ENCODE results near the gene DPH2. TPM values are rescaled to one million over a fixed set of nuclear protein-coding genes. Genes with fewer than 3 reads are reported as not detected.
A peak's percentile ranks its signal among the peaks of the same experiment; 100 is the strongest.

Gene DPH2
- total and polyA plus RNA-seq, 7 experiments from 2014 or later, result 21.3 to 40.9 (median 29.4) TPM

- no peak overlapping the region for H3K27ac Mint-ChIP-seq
- H3K4me1 Mint-ChIP-seq, result peaks cover 10 to 23% (median 14%) of the 10 kb centered on the region in 7 donors
- Histone ChIP-seq H3K4me1 (ENCODE audit: control insufficient read depth in 2 of 2, insufficient read depth in 2 of 2, low read length in 2 of 2) (peaks cover 0 to 9% of the 10 kb centered on the region in 2 donors), H3K9me3 (ENCODE audit: control insufficient read depth in 2 of 3, low read length in 3 of 3) (no peaks in the 10 kb centered on the region), H3K4me3 (ENCODE audit: low read length) (no peak overlapping the region), H3K36me3 (ENCODE audit: control insufficient read depth in 2 of 3, insufficient read depth in 3 of 3, low read length in 3 of 3) (no peaks in the 10 kb centered on the region), H3K27ac (ENCODE audit: low read depth, low read length) (no peak overlapping the region), H3K27me3 (ENCODE audit: control insufficient read depth in 2 of 2, insufficient read depth in 2 of 2, low read length in 2 of 2) (peaks cover 9 to 19% of the 10 kb centered on the region in 2 donors)
- peak overlapping the region in 2 of 10 donors; percentile 5 to 70 for H3K4me3 Mint-ChIP-seq
- ATAC-seq, result no peak
- H3K9me3 Mint-ChIP-seq, result no peaks in the 10 kb centered on the region
- intact Hi-C loops (cut with micrococcal nuclease), result loop anchor here in 1 of 2 donors (10.0 kb wide), 1 partner anchor 707 kb away; no protein-coding TSS in a partner anchor
- POLR2A ChIA-PET, result no interaction called here
- H3K27me3 Mint-ChIP-seq, result peaks cover 21 to 29% (median 26%) of the 10 kb centered on the region in 5 donors
- CTCF ChIA-PET, result interaction anchor here (3.8 kb wide), 1 partner anchor 167 kb away, joined by 50 read pairs; no protein-coding TSS in a partner anchor
- no peak for DNase-seq
- H3K36me3 Mint-ChIP-seq, result peaks cover 0 to 7% (median 3%) of the 10 kb centered on the region in 5 donors
Observed at GRCh38 chr1:43931711-43932660, 37.8 kb upstream of the DPH2 start.

- DNase-seq, result no peak
- Histone ChIP-seq H3K36me3 (ENCODE audit: control insufficient read depth in 2 of 3, insufficient read depth in 3 of 3, low read length in 3 of 3) (no peaks in the 10 kb centered on the region), H3K4me1 (ENCODE audit: control insufficient read depth in 2 of 2, insufficient read depth in 2 of 2, low read length in 2 of 2) (peaks cover 0 to 9% of the 10 kb centered on the region in 2 donors), H3K9me3 (ENCODE audit: control insufficient read depth in 2 of 3, low read length in 3 of 3) (no peaks in the 10 kb centered on the region), H3K27me3 (ENCODE audit: control insufficient read depth in 2 of 2, insufficient read depth in 2 of 2, low read length in 2 of 2) (peaks cover 9 to 19% of the 10 kb centered on the region in 2 donors), H3K4me3 (ENCODE audit: low read length) (no peak overlapping the region), H3K27ac (ENCODE audit: low read depth, low read length) (no peak overlapping the region)
- ATAC-seq, result no peak
- peaks cover 21 to 29% (median 26%) of the 10 kb centered on the region in 5 donors for H3K27me3 Mint-ChIP-seq
- no peaks in the 10 kb centered on the region for H3K9me3 Mint-ChIP-seq
- ChIA-PET POLR2A (no interaction called here), CTCF (interaction anchor here (0.7 to 3.8 kb wide), 3 partner anchors 14 to 238 kb away, joined by 5 to 50 read pairs (median 17); partner anchors contain the start of gene IPO13)
- H3K36me3 Mint-ChIP-seq, result peaks cover 0 to 4% (median 0%) of the 10 kb centered on the region in 5 donors
- peaks cover 10 to 23% (median 14%) of the 10 kb centered on the region in 7 donors for H3K4me1 Mint-ChIP-seq
- peak overlapping the region in 8 of 10 donors; percentile 13 to 70 (median 30) for H3K4me3 Mint-ChIP-seq
- intact Hi-C loops (cut with micrococcal nuclease), result loop anchor here in 1 of 2 donors (10.0 kb wide), 1 partner anchor 708 kb away; no protein-coding TSS in a partner anchor
- H3K27ac Mint-ChIP-seq, result no peak overlapping the region
Observed at GRCh38 chr1:43932786-43933385, 36.9 kb upstream of the DPH2 start.

- H3K27ac Mint-ChIP-seq, result no peak within 1 kb of the TSS
- peak within 1 kb of the TSS; percentile 17 to 70 (median 42) for H3K4me3 Mint-ChIP-seq
- peaks cover 21 to 29% (median 26%) of the 10 kb centered on the region in 5 donors for H3K27me3 Mint-ChIP-seq
- H3K9me3 ChIP-seq (ENCODE audit: control insufficient read depth in 2 of 3, low read length in 3 of 3), result no peaks in the 10 kb centered on the region
- peaks cover 0 to 4% (median 0%) of the 10 kb centered on the region in 5 donors for H3K36me3 Mint-ChIP-seq
- peaks cover 9 to 19% of the 10 kb centered on the region in 2 donors for H3K27me3 ChIP-seq (ENCODE audit: control insufficient read depth in 2 of 2, insufficient read depth in 2 of 2, low read length in 2 of 2)
- no peaks in the 10 kb centered on the region for H3K9me3 Mint-ChIP-seq
- ChIA-PET CTCF (interaction anchor here (0.7 to 3.8 kb wide), 4 partner anchors 13 to 404 kb away, joined by 5 to 50 read pairs (median 13); partner anchors contain the start of gene IPO13), POLR2A (interaction anchor here (1.6 kb wide), 1 partner anchor 12 kb away, joined by 5 read pairs; no protein-coding TSS in a partner anchor)
- H3K4me3 ChIP-seq (ENCODE audit: low read length), result no peak within 1 kb of the TSS
- intact Hi-C loops (cut with micrococcal nuclease), result loop anchor here (1.0 to 10.0 kb wide), 4 partner anchors 103 to 709 kb away; no protein-coding TSS in a partner anchor
- peaks cover 0 to 9% of the 10 kb centered on the region in 2 donors for H3K4me1 ChIP-seq (ENCODE audit: control insufficient read depth in 2 of 2, insufficient read depth in 2 of 2, low read length in 2 of 2)
- no peak for DNase-seq
- H3K36me3 ChIP-seq (ENCODE audit: control insufficient read depth in 2 of 3, insufficient read depth in 3 of 3, low read length in 3 of 3), result no peaks in the 10 kb centered on the region
- no peak within 1 kb of the TSS for H3K27ac ChIP-seq (ENCODE audit: low read depth, low read length)
- peaks cover 10 to 29% (median 14%) of the 10 kb centered on the region in 7 donors for H3K4me1 Mint-ChIP-seq
- no peak for ATAC-seq
Observed at GRCh38 chr1:43933386-43934100, 36.3 kb upstream of the DPH2 start, which contains the start of gene ARTN. ARTN (plus strand) TSS chr1:43933801; CDS start chr1:43935657, 1,856 bp downstream.

- peaks cover 21 to 29% (median 26%) of the 10 kb centered on the region in 5 donors for H3K27me3 Mint-ChIP-seq
- ChIA-PET CTCF (interaction anchor here (0.7 to 3.8 kb wide), 14 partner anchors 9 to 407 kb away, joined by 3 to 50 read pairs (median 4); partner anchors contain the start of gene IPO13), POLR2A (interaction anchor here (0.6 to 1.6 kb wide), 2 partner anchors 11 to 35 kb away, joined by 3 to 5 read pairs; no protein-coding TSS in a partner anchor)
- intact Hi-C loops (cut with micrococcal nuclease), result loop anchor here (1.0 to 10.0 kb wide), 4 partner anchors 102 to 710 kb away; no protein-coding TSS in a partner anchor
- no peaks in the 10 kb centered on the region for H3K9me3 ChIP-seq (ENCODE audit: control insufficient read depth in 2 of 3, low read length in 3 of 3)
- peaks cover 10 to 29% (median 14%) of the 10 kb centered on the region in 7 donors for H3K4me1 Mint-ChIP-seq
- no peaks in the 10 kb centered on the region for H3K36me3 ChIP-seq (ENCODE audit: control insufficient read depth in 2 of 3, insufficient read depth in 3 of 3, low read length in 3 of 3)
- no peak overlapping the region for H3K4me3 ChIP-seq (ENCODE audit: low read length)
- peak overlapping the region in 8 of 10 donors; percentile 12 to 70 (median 46) for H3K4me3 Mint-ChIP-seq
- DNase-seq (peak in 6 of 9 donors; percentile 29 to 68 (median 44)), ATAC-seq (peak; percentile 82)
- H3K9me3 Mint-ChIP-seq, result no peaks in the 10 kb centered on the region
- H3K27ac ChIP-seq (ENCODE audit: low read depth, low read length), result no peak overlapping the region
- H3K4me1 ChIP-seq (ENCODE audit: control insufficient read depth in 2 of 2, insufficient read depth in 2 of 2, low read length in 2 of 2), result peaks cover 0 to 9% of the 10 kb centered on the region in 2 donors
- H3K27ac Mint-ChIP-seq, result no peak overlapping the region
- peaks cover 0 to 4% (median 0%) of the 10 kb centered on the region in 5 donors for H3K36me3 Mint-ChIP-seq
- H3K27me3 ChIP-seq (ENCODE audit: control insufficient read depth in 2 of 2, insufficient read depth in 2 of 2, low read length in 2 of 2), result peaks cover 9 to 19% of the 10 kb centered on the region in 2 donors
Observed at GRCh38 chr1:43934101-43934985, 35.5 kb upstream of the DPH2 start.

GRCh38 chr1:43934986-43935324 lies 34.9 kb upstream of the DPH2 start:
- Mint-ChIP-seq H3K36me3 (peaks cover 0 to 5% (median 4%) of the 10 kb centered on the region in 5 donors), H3K9me3 (no peaks in the 10 kb centered on the region), H3K4me1 (peaks cover 10 to 29% (median 14%) of the 10 kb centered on the region in 7 donors), H3K27ac (no peak overlapping the region), H3K27me3 (peaks cover 21 to 29% (median 26%) of the 10 kb centered on the region in 5 donors), H3K4me3 (peak overlapping the region in 2 of 10 donors; percentile 30 to 45)
- intact Hi-C loops (cut with micrococcal nuclease), result loop anchor here (1.0 to 10.0 kb wide), 4 partner anchors 102 to 710 kb away; no protein-coding TSS in a partner anchor
- DNase-seq, result no peak
- ChIA-PET CTCF (interaction anchor here (0.7 to 3.8 kb wide), 14 partner anchors 9 to 407 kb away, joined by 3 to 50 read pairs (median 4); partner anchors contain the start of gene IPO13), POLR2A (interaction anchor here (0.6 to 1.6 kb wide), 2 partner anchors 11 to 36 kb away, joined by 3 to 5 read pairs; no protein-coding TSS in a partner anchor)
- Histone ChIP-seq H3K36me3 (ENCODE audit: control insufficient read depth in 2 of 3, insufficient read depth in 3 of 3, low read length in 3 of 3) (no peaks in the 10 kb centered on the region), H3K4me1 (ENCODE audit: control insufficient read depth in 2 of 2, insufficient read depth in 2 of 2, low read length in 2 of 2) (peaks cover 0 to 9% of the 10 kb centered on the region in 2 donors), H3K4me3 (ENCODE audit: low read length) (no peak overlapping the region), H3K27ac (ENCODE audit: low read depth, low read length) (no peak overlapping the region), H3K27me3 (ENCODE audit: control insufficient read depth in 2 of 2, insufficient read depth in 2 of 2, low read length in 2 of 2) (peaks cover 9 to 19% of the 10 kb centered on the region in 2 donors), H3K9me3 (ENCODE audit: control insufficient read depth in 2 of 3, low read length in 3 of 3) (no peaks in the 10 kb centered on the region)
- ATAC-seq, result no peak
